ENCODE results near the gene FEZF1. TPM values are rescaled to one million over a fixed set of nuclear protein-coding genes. Genes with fewer than 3 reads are reported as not detected.

FEZF1 gene
- total RNA-seq, 1 donor from 2014 or later, result not detected

GRCh38 chr7:122340427-122340826, 35.9 kb upstream of the FEZF1 start:
- H3K4me1 Mint-ChIP-seq, result no peaks in the 10 kb centered on the region
- TF ChIP-seq, protein P1, sequence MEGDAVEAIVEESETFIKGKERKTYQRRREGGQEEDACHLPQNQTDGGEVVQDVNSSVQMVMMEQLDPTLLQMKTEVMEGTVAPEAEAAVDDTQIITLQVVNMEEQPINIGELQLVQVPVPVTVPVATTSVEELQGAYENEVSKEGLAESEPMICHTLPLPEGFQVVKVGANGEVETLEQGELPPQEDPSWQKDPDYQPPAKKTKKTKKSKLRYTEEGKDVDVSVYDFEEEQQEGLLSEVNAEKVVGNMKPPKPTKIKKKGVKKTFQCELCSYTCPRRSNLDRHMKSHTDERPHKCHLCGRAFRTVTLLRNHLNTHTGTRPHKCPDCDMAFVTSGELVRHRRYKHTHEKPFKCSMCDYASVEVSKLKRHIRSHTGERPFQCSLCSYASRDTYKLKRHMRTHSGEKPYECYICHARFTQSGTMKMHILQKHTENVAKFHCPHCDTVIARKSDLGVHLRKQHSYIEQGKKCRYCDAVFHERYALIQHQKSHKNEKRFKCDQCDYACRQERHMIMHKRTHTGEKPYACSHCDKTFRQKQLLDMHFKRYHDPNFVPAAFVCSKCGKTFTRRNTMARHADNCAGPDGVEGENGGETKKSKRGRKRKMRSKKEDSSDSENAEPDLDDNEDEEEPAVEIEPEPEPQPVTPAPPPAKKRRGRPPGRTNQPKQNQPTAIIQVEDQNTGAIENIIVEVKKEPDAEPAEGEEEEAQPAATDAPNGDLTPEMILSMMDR (IDR thresholded peaks at IDR 0.05), result no peak
- H3K36me3 Mint-ChIP-seq (ENCODE audit: low read depth), result no peaks in the 10 kb centered on the region
- no peak overlapping the region for H3K27ac Mint-ChIP-seq
- no peaks in the 10 kb centered on the region for H3K9me3 Mint-ChIP-seq
- ChIA-PET POLR2A (no interaction called here), CTCF (no interaction called here)
- H3K4me3 Mint-ChIP-seq, result no peak overlapping the region
- DNase-seq, result no peak
- intact Hi-C loops (cut with micrococcal nuclease), result no loop called here
- no peak for ATAC-seq (ENCODE audit: low read depth)
- peaks cover 2% of the 10 kb centered on the region for H3K27me3 Mint-ChIP-seq

GRCh38 chr7:122339145-122339904, 34.8 kb upstream of the FEZF1 start:
- TF ChIP-seq, protein P1 (IDR thresholded peaks at IDR 0.05), result no peak
- Mint-ChIP-seq H3K36me3 (ENCODE audit: low read depth) (no peaks in the 10 kb centered on the region), H3K4me1 (no peaks in the 10 kb centered on the region), H3K27me3 (peaks cover 2% of the 10 kb centered on the region), H3K9me3 (no peaks in the 10 kb centered on the region), H3K27ac (no peak overlapping the region), H3K4me3 (no peak overlapping the region)
- DNase-seq (no peak), ATAC-seq (ENCODE audit: low read depth) (no peak)
- POLR2A ChIA-PET, result no interaction called here
- intact Hi-C loops (cut with micrococcal nuclease), result no loop called here
- CTCF ChIA-PET, result no interaction called here

GRCh38 chr7:122337011-122337410, 32.5 kb upstream of the FEZF1 start:
- DNase-seq (no peak), ATAC-seq (ENCODE audit: low read depth) (no peak)
- H3K36me3 Mint-ChIP-seq (ENCODE audit: low read depth), result no peaks in the 10 kb centered on the region
- POLR2A ChIA-PET, result no interaction called here
- peaks cover 4% of the 10 kb centered on the region for H3K27me3 Mint-ChIP-seq
- intact Hi-C loops (cut with micrococcal nuclease), result no loop called here
- H3K9me3 Mint-ChIP-seq, result no peaks in the 10 kb centered on the region
- no peak overlapping the region for H3K27ac Mint-ChIP-seq
- H3K4me3 Mint-ChIP-seq, result no peak overlapping the region
- TF ChIP-seq, protein P1 (IDR thresholded peaks at IDR 0.05), result no peak
- CTCF ChIA-PET, result no interaction called here
- H3K4me1 Mint-ChIP-seq, result no peaks in the 10 kb centered on the region

DNA sequence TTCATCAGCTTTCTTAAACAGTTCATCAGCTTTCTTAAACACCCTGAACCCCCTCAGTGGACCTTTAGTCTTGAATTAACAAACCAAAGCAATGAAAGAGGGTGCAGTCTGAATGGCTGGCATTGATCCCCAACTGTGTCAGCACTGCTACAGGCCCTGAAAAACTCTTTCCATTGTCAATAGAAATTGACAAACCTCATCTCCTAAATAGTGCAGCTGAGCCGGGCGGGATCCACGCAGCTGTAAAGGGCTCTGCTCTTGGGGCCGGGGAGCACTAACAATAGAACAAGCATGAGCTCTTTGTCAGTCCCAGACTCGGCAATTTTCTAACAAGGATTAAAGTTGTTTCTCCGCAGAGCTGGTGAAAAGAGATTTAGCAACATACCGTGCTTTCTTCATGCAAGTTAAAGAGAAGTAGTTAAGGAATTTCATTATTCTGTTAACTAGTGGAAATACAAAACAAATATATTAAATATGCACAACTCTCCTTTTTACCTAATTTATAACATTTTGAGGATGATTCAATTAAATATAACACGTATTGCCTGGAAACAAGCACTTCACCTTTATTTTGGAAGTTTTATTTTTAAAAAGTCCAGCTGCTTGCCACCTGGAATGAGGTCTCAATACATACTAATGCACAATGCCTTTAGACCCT, 24.7 kb upstream of the FEZF1 start:
- TF ChIP-seq, protein P1 (IDR thresholded peaks at IDR 0.05), result no peak

GRCh38 chr7:122327969-122328368, 23.4 kb upstream of the FEZF1 start:
- intact Hi-C loops (cut with micrococcal nuclease), result no loop called here
- ATAC-seq (ENCODE audit: low read depth) (no peak), DNase-seq (no peak)
- CTCF ChIA-PET, result no interaction called here
- POLR2A ChIA-PET, result no interaction called here
- TF ChIP-seq, protein P1 (IDR thresholded peaks at IDR 0.05), result no peak
- peaks cover 2% of the 10 kb centered on the region for H3K27me3 Mint-ChIP-seq
- no peaks in the 10 kb centered on the region for H3K36me3 Mint-ChIP-seq (ENCODE audit: low read depth)
- no peak overlapping the region for H3K27ac Mint-ChIP-seq
- no peak overlapping the region for H3K4me3 Mint-ChIP-seq
- H3K4me1 Mint-ChIP-seq, result no peaks in the 10 kb centered on the region
- no peaks in the 10 kb centered on the region for H3K9me3 Mint-ChIP-seq

More for the DNA sequence above, 24.7 kb upstream of the FEZF1 start:
- Mint-ChIP-seq H3K27me3 (peaks cover 6% of the 10 kb centered on the region), H3K4me1 (no peaks in the 10 kb centered on the region), H3K27ac (no peak overlapping the region), H3K9me3 (no peaks in the 10 kb centered on the region), H3K4me3 (no peak overlapping the region), H3K36me3 (ENCODE audit: low read depth) (no peaks in the 10 kb centered on the region)
- intact Hi-C loops (cut with micrococcal nuclease), result no loop called here
- ChIA-PET CTCF (no interaction called here), POLR2A (no interaction called here)
- ATAC-seq (ENCODE audit: low read depth), result no peak
- DNase-seq, result no peak
